Trophoblast cell (in vitro differentiated cells and primary cell): Measurements from ENCODE around the gene GLDN.
"Not testable (repeated sequence)": the region's sequence is repeated elsewhere in the genome, so short reads cannot be mapped to it uniquely, and the experiment has no call there.

ENCODE experiments used
- DNase-seq, 2 donors: peaks; one replicate each; pipeline ENCODE4 v3.0.0-alpha.2; 2016
- H2AFZ ChIP-seq: 2 replicates; pipeline ENCODE4 v1.6.1; 2013; ENCODE audit warnings: low read length, moderate library complexity, mild to moderate bottlenecking; ENCODE audit not compliant: insufficient read depth, poor library complexity
- H2AK5ac ChIP-seq: 2 replicates; pipeline ENCODE4 v1.6.1; 2013; ENCODE audit warnings: mild to moderate bottlenecking, low read length
- H2BK120ac ChIP-seq: 2 replicates; pipeline ENCODE4 v1.6.1; 2013; ENCODE audit warnings: low read length, mild to moderate bottlenecking, moderate library complexity; ENCODE audit not compliant: insufficient read depth, poor library complexity
- H2BK12ac ChIP-seq: 2 replicates; pipeline ENCODE4 v1.6.1; 2013; ENCODE audit warnings: mild to moderate bottlenecking, low read length, moderate library complexity
- H2BK5ac ChIP-seq: 2 replicates; pipeline ENCODE4 v1.6.1; 2013; ENCODE audit warnings: low read length, low read depth, moderate library complexity, mild to moderate bottlenecking; ENCODE audit not compliant: poor library complexity
- H3K14ac ChIP-seq: 2 replicates; pipeline ENCODE4 v1.6.1; 2013; ENCODE audit warnings: mild to moderate bottlenecking, low read length
- H3K18ac ChIP-seq: 2 replicates; pipeline ENCODE4 v1.6.1; 2013; ENCODE audit warnings: mild to moderate bottlenecking, low read length
- H3K23ac ChIP-seq: 2 replicates; pipeline ENCODE4 v1.6.1; 2013; ENCODE audit warnings: low read length
- H3K27ac ChIP-seq: 2 replicates; pipeline ENCODE4 v1.5.1; 2013; ENCODE audit warnings: low read depth, mild to moderate bottlenecking, inconsistent platforms, low read length, moderate library complexity
- H3K27me3 ChIP-seq: 2 replicates; pipeline ENCODE4 v1.6.1; 2013; ENCODE audit warnings: inconsistent platforms, mild to moderate bottlenecking, low read length, moderate library complexity; ENCODE audit not compliant: insufficient read depth
- H3K36me3 ChIP-seq, 2 experiments: 1 replicate in 1 of 2; 2 replicates in 1 of 2; pipeline ENCODE4 v1.6.1; 2013; ENCODE audit warnings: low read length in 2 of 2, mild to moderate bottlenecking in 2 of 2, moderate library complexity in 1 of 2; ENCODE audit not compliant: insufficient read depth in 2 of 2, control insufficient read depth in 1 of 2
- H3K4ac ChIP-seq: 2 replicates; pipeline ENCODE4 v1.6.1; 2013; ENCODE audit warnings: low read depth, mild to moderate bottlenecking, low read length, moderate library complexity
- H3K4me1 ChIP-seq, 2 experiments: 1 replicate in 1 of 2; 2 replicates in 1 of 2; pipeline ENCODE4 v1.6.1; 2013; ENCODE audit warnings: low read length in 2 of 2, mild to moderate bottlenecking in 2 of 2, moderate library complexity in 1 of 2; ENCODE audit not compliant: insufficient read depth in 2 of 2, control insufficient read depth in 1 of 2
- H3K4me2 ChIP-seq: 2 replicates; pipeline ENCODE4 v1.6.1; 2013; ENCODE audit warnings: inconsistent platforms, mild to moderate bottlenecking, low read length, moderate library complexity
- H3K4me3 ChIP-seq: 2 replicates; pipeline ENCODE4 v1.5.1; 2013; ENCODE audit warnings: mild to moderate bottlenecking, low read depth, low read length, inconsistent platforms
- H3K79me1 ChIP-seq: one replicate; pipeline ENCODE4 v1.6.1; 2013; ENCODE audit warnings: low read length
- H3K79me2 ChIP-seq: 2 replicates; pipeline ENCODE4 v1.6.1; 2013; ENCODE audit warnings: low read length, mild to moderate bottlenecking; ENCODE audit not compliant: control insufficient read depth, insufficient read depth, poor library complexity
- H3K9ac ChIP-seq: 2 replicates; pipeline ENCODE4 v1.6.1; 2013; ENCODE audit warnings: mild to moderate bottlenecking, low read length
- H3K9me3 ChIP-seq: 2 replicates; pipeline ENCODE4 v1.6.1; 2013; ENCODE audit warnings: low read depth, mild to moderate bottlenecking, control low read depth, inconsistent platforms, low read length; ENCODE audit not compliant: insufficient read depth
- H4K12ac ChIP-seq: 2 replicates; pipeline ENCODE4 v1.6.1; 2013; ENCODE audit warnings: low read depth, mild to moderate bottlenecking, low read length, moderate library complexity
- H4K8ac ChIP-seq: 2 replicates; pipeline ENCODE4 v1.6.1; 2013; ENCODE audit warnings: low read depth, mild to moderate bottlenecking, low read length, moderate library complexity
- H4K91ac ChIP-seq: one replicate; pipeline ENCODE4 v1.6.1; 2013; ENCODE audit warnings: low read depth, mild to moderate bottlenecking, low read length, moderate library complexity
- WGBS: extraction: QIAGEN DNeasy Blood & Tissue Kit; methylation state at CpG from one replicate; pipeline ENCODE4 v1.1.7; 2013; ENCODE audit warnings: missing lambda C conversion rate; ENCODE audit not compliant: insufficient read length, insufficient coverage; ENCODE audit errors: extremely low coverage; 5-methylcytosine and 5-hydroxymethylcytosine counted together

Gene GLDN

GRCh38 chr15:51444807-51445206 lies 103.4 kb downstream of the GLDN start:
- no peak overlapping the region for H3K23ac ChIP-seq
- H3K9ac ChIP-seq, result no peak overlapping the region
- H4K12ac ChIP-seq, result no peak overlapping the region
- H4K91ac ChIP-seq, result no peak overlapping the region
- H2AFZ ChIP-seq, result no peak overlapping the region
- WGBS, result no CpG with 5 or more reads among the region's 1 CpG
- no peak overlapping the region for H4K8ac ChIP-seq
- H3K4me1 ChIP-seq, result peaks cover 0 to 2% of the 10 kb centered on the region in 2 experiments
- no peak overlapping the region for H3K14ac ChIP-seq
- no peak overlapping the region for H2AK5ac ChIP-seq
- no peak for DNase-seq
- H3K36me3 ChIP-seq, result no peaks in the 10 kb centered on the region
- no peak overlapping the region for H2BK120ac ChIP-seq
- no peaks in the 10 kb centered on the region for H3K79me1 ChIP-seq
- no peak overlapping the region for H3K18ac ChIP-seq
- H3K4me2 ChIP-seq, result no peak overlapping the region
- H3K27me3 ChIP-seq, result no peaks in the 10 kb centered on the region
- H3K27ac ChIP-seq, result no peak overlapping the region
- no peak overlapping the region for H3K4me3 ChIP-seq
- H3K4ac ChIP-seq, result no peak overlapping the region
- no peak overlapping the region for H2BK5ac ChIP-seq
- no peaks in the 10 kb centered on the region for H3K79me2 ChIP-seq
- H2BK12ac ChIP-seq, result no peak overlapping the region
- peaks cover 3% of the 10 kb centered on the region for H3K9me3 ChIP-seq

DNA sequence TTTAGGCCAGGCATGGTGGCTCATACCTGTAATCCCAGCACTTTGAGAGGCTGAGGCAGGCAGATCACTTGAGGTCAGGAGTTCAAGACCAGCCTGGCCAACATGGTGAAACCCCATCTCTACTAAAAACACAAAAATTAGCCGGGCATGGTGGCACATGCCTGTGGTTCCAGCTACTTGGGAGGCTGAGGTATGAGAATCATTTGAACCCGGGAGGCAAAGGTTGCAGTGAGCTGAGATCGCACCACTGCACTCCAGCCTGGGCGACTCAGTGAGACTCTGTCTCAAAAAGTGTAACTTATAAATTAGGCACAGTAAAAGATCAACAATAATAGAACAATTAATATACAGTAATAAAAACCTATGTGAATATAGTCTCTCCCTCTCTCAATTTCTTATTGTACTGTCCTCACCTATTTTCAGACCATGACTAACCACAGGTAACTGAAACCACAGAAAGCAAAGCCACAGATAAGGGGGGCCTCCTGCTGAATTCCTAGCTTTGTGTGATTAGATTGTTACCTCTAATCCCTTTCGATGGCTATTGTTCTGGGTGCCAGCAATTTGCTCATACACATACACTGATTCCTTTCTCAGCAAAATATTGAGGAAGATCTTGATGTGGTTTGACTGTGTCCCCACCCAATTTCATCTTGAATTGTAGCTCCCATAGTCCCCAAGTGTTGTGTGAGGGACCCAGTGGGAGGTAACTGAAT lies 104.7 kb downstream of the GLDN start:
- H2BK120ac ChIP-seq, H3K27ac ChIP-seq, H2AK5ac ChIP-seq, DNase-seq, H4K8ac ChIP-seq, H4K12ac ChIP-seq, H2BK12ac ChIP-seq, H2BK5ac ChIP-seq, H3K79me2 ChIP-seq, H3K9me3 ChIP-seq, H3K27me3 ChIP-seq, H3K23ac ChIP-seq, H3K4ac ChIP-seq, H3K4me1 ChIP-seq, H3K79me1 ChIP-seq, H3K4me3 ChIP-seq, H3K4me2 ChIP-seq, H4K91ac ChIP-seq, H3K36me3 ChIP-seq, H3K14ac ChIP-seq, H3K18ac ChIP-seq, H2AFZ ChIP-seq, H3K9ac ChIP-seq: not testable (repeated sequence)
- WGBS, result no CpG with 5 or more reads among the region's 5 CpGs

- no peak overlapping the region for H3K27ac ChIP-seq
- no peak for DNase-seq
- WGBS, result no CpG with 5 or more reads among the region's 4 CpGs
Measured at GRCh38 chr15:51447855-51448621, 106.6 kb downstream of the GLDN start.

DNA sequence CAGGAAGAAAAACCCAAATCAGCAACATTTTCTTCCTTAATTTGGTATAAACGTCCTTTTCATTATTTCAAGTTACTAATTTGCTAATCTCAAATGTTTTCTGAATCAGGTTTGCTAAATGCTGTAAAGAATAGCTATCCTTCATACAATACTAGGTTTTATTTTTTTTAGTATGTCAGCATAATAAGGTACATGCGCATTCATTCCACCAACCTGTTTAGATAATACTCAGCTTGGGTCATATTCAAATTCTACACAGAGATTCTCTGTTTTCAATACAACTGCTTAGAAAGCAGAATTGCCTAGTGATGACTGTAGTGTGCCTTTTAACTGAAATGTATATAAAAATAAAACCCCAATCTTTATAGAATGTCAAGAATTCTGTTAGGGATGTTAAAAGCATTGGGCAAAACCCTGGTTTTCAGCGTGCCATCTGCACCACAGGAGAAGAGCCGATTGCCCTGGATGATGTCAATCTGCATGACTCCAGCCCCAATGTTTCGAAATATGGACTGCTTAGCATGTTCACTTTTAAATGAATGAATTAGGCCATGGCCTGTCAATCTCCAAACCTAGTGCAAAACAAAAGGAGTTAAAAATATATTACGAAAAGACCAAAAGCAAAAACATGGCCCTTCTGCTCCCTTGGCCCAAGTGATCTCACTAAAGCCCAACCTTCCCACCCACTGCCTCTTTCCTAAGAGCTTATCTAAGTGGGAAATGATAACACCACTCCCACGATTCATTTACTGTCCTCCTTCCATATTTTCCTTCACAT lies 107.4 kb downstream of the GLDN start:
- Histone ChIP-seq H3K18ac (no peak overlapping the region), H3K79me2 (no peaks in the 10 kb centered on the region), H2BK120ac (no peak overlapping the region), H3K9ac (no peak overlapping the region), H4K91ac (no peak overlapping the region), H4K12ac (no peak overlapping the region), H2BK5ac (no peak overlapping the region), H2AFZ (no peak overlapping the region), H3K23ac (no peak overlapping the region), H3K36me3 (no peaks in the 10 kb centered on the region), H3K4ac (no peak overlapping the region), H2AK5ac (no peak overlapping the region), H3K4me1 (peaks cover 2 to 4% of the 10 kb centered on the region in 2 experiments), H3K4me3 (no peak overlapping the region), H3K14ac (no peak overlapping the region), H3K4me2 (no peak overlapping the region), H3K9me3 (no peaks in the 10 kb centered on the region), H3K27ac (no peak overlapping the region), H4K8ac (no peak overlapping the region), H3K27me3 (no peaks in the 10 kb centered on the region), H2BK12ac (no peak overlapping the region), H3K79me1 (peaks cover 1% of the 10 kb centered on the region)
- WGBS, result no CpG with 5 or more reads among the region's 7 CpGs
- DNase-seq, result no peak

More at GRCh38 chr15:51447855-51448621, 106.6 kb downstream of the GLDN start:
- no peak overlapping the region for H3K4me3 ChIP-seq
- H2AK5ac ChIP-seq, result no peak overlapping the region
- no peak overlapping the region for H3K4me2 ChIP-seq
- no peak overlapping the region for H3K18ac ChIP-seq
- H4K8ac ChIP-seq, result no peak overlapping the region
- no peaks in the 10 kb centered on the region for H3K36me3 ChIP-seq
- no peak overlapping the region for H2BK12ac ChIP-seq
- no peaks in the 10 kb centered on the region for H3K79me2 ChIP-seq
- H3K4ac ChIP-seq, result no peak overlapping the region
- H3K79me1 ChIP-seq, result peaks cover 1% of the 10 kb centered on the region
- no peak overlapping the region for H3K9ac ChIP-seq
- no peak overlapping the region for H4K12ac ChIP-seq
- peaks cover 2 to 4% of the 10 kb centered on the region in 2 experiments for H3K4me1 ChIP-seq
- no peaks in the 10 kb centered on the region for H3K27me3 ChIP-seq
- no peak overlapping the region for H3K23ac ChIP-seq
- H3K14ac ChIP-seq, result no peak overlapping the region
- H4K91ac ChIP-seq, result no peak overlapping the region
- no peaks in the 10 kb centered on the region for H3K9me3 ChIP-seq
- H2BK120ac ChIP-seq, result no peak overlapping the region
- H2AFZ ChIP-seq, result no peak overlapping the region
- H2BK5ac ChIP-seq, result no peak overlapping the region
